ENCODE data around the gene TLE1. TPM values are rescaled to one million over a fixed set of nuclear protein-coding genes. Genes with fewer than 3 reads are reported as not detected.

TLE1 gene
- total RNA-seq, 1 donor from 2014 or later, result 40.0 TPM

DNA sequence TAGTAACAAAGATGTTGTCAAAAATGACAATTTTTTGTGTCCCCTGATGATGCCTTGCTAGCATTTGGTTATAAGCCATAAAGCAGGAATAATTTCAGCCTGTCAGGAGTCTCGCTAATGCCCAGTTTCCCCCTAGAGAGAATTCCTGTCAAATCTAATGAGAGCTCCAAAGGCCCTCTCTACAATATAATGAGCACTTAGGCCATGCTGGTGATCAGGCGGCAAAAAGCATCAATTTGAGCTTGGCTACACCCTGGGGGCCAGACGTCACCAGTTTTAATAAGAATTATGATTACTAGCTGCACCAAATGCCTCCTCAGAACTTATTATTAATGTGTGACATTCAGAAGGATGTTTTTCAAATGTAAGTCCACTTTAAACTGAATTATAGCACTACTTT, 6.1 kb downstream of the TLE1 start:
- H3K27me3 ChIP-seq (ENCODE audit: control insufficient read depth, insufficient read depth, low read length), result no peaks in the 10 kb centered on the region
- no peak for DNase-seq (ENCODE audit: low read depth)
- H3K4me3 ChIP-seq (ENCODE audit: low read depth, low read length), result no peak overlapping the region
- FAIRE-seq, result no peak
- no peak for TF ChIP-seq CTCF (IDR thresholded peaks at IDR 0.05; ENCODE audit: insufficient read depth, low read length, severe bottlenecking)
- peaks cover 6% of the 10 kb centered on the region for H3K36me3 ChIP-seq (ENCODE audit: control insufficient read depth, insufficient read depth, low read length)

- DNase-seq (ENCODE audit: low read depth) (no peak), FAIRE-seq (no peak)
- Histone ChIP-seq H3K27me3 (ENCODE audit: control insufficient read depth, insufficient read depth, low read length) (no peaks in the 10 kb centered on the region), H3K36me3 (ENCODE audit: control insufficient read depth, insufficient read depth, low read length) (peaks cover 6% of the 10 kb centered on the region), H3K4me3 (ENCODE audit: low read depth, low read length) (no peak overlapping the region)
- TF ChIP-seq CTCF (IDR thresholded peaks at IDR 0.05; ENCODE audit: insufficient read depth, low read length, severe bottlenecking), result no peak
Observed at GRCh38 chr9:81682797-81683196, 6.5 kb downstream of the TLE1 start.

DNA sequence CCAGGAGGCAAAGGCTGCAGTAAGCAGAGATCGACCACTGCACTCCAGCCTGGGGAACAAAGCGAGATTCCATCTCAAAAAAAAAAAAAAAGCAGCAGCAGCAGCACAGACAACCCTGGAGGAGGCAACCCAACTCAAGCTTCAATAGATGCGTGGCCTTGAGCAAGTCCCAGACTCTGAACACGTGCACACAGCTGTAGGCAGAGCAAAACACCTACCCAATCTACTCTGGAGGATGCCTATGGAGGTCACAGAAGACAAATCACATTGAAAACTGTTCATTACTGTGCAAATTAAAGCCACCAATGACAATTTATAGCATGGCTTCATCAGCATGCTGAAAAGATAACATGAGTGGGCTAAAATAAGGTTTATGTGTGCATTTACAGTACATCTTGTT, 7.2 kb downstream of the TLE1 start:
- Histone ChIP-seq H3K27me3 (ENCODE audit: control insufficient read depth, insufficient read depth, low read length) (no peaks in the 10 kb centered on the region), H3K4me3 (ENCODE audit: low read depth, low read length) (no peak overlapping the region), H3K36me3 (ENCODE audit: control insufficient read depth, insufficient read depth, low read length) (peaks cover 6% of the 10 kb centered on the region)
- no peak for DNase-seq (ENCODE audit: low read depth)
- no peak for TF ChIP-seq CTCF (IDR thresholded peaks at IDR 0.05; ENCODE audit: insufficient read depth, low read length, severe bottlenecking)
- FAIRE-seq, result no peak

GRCh38 chr9:81680506-81680905, 8.8 kb downstream of the TLE1 start:
- Histone ChIP-seq H3K4me3 (ENCODE audit: low read depth, low read length) (no peak overlapping the region), H3K27me3 (ENCODE audit: control insufficient read depth, insufficient read depth, low read length) (no peaks in the 10 kb centered on the region), H3K36me3 (ENCODE audit: control insufficient read depth, insufficient read depth, low read length) (peaks cover 6% of the 10 kb centered on the region)
- no peak for DNase-seq (ENCODE audit: low read depth)
- FAIRE-seq, result no peak
- no peak for TF ChIP-seq CTCF (IDR thresholded peaks at IDR 0.05; ENCODE audit: insufficient read depth, low read length, severe bottlenecking)

- DNase-seq (ENCODE audit: low read depth) (peak; percentile 41), FAIRE-seq (no peak)
- Histone ChIP-seq H3K27me3 (ENCODE audit: control insufficient read depth, insufficient read depth, low read length) (no peaks in the 10 kb centered on the region), H3K36me3 (ENCODE audit: control insufficient read depth, insufficient read depth, low read length) (peaks cover 6% of the 10 kb centered on the region), H3K4me3 (ENCODE audit: low read depth, low read length) (no peak overlapping the region)
- TF ChIP-seq CTCF (IDR thresholded peaks at IDR 0.05; ENCODE audit: insufficient read depth, low read length, severe bottlenecking), result no peak
Observed at GRCh38 chr9:81680006-81680405, 9.3 kb downstream of the TLE1 start.

DNA sequence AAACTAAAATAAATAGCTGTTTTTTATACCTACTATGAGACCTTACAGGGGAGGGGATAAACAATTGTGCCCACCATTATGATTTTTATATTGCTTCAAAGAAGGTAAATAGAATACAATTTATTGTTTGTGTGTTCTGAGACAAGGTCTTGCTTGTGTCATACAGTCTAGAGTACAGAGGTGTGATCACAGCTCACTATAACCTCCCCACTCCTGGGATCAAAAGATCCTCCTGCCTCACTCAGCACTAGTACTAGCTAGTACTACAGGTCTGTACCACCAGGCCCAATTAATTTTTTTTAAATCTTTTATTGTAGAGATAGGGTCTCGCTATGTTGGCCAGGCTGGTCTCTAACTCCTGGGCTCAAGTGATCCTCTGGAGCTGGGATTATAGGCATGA, 11.3 kb downstream of the TLE1 start:
- TF ChIP-seq CTCF (IDR thresholded peaks at IDR 0.05; ENCODE audit: insufficient read depth, low read length, severe bottlenecking), result no peak
- DNase-seq (ENCODE audit: low read depth), result no peak
- FAIRE-seq, result no peak
- no peak overlapping the region for H3K4me3 ChIP-seq (ENCODE audit: low read depth, low read length)
- H3K27me3 ChIP-seq (ENCODE audit: control insufficient read depth, insufficient read depth, low read length), result no peaks in the 10 kb centered on the region
- H3K36me3 ChIP-seq (ENCODE audit: control insufficient read depth, insufficient read depth, low read length), result peaks cover 6% of the 10 kb centered on the region
